ENCODE results near the gene NDUFS4. TPM values are rescaled to one million over a fixed set of nuclear protein-coding genes. Genes with fewer than 3 reads are reported as not detected.

Gene NDUFS4
- total and polyA plus RNA-seq, 12 donors = 40.3 to 268 (median 213) TPM

GRCh38 chr5:53569453-53569852 is 9.0 kb downstream of the NDUFS4 start:
- TF ChIP-seq CTCF (IDR thresholded peaks at IDR 0.05) = no peak
- no peak for ATAC-seq
- H3K9me3 ChIP-seq = peaks cover 0 to 10% (median 0%) of the 10 kb centered on the region in 11 donors
- intact Hi-C loops (cut with DNase I) = loop anchor here in 1 of 10 donors (10.0 kb wide), 1 partner anchor 645 kb away; no protein-coding TSS in a partner anchor
- no peaks in the 10 kb centered on the region for H3K27me3 ChIP-seq
- 31 to 40% methylated on average over 4 of the region's 4 CpGs for WGBS, 2 donors
- DNase-seq = no peak
- H3K4me1 ChIP-seq = peaks cover 0 to 64% (median 31%) of the 10 kb centered on the region in 9 donors
- H3K4me3 ChIP-seq = no peak overlapping the region
- H3K27ac ChIP-seq = no peak overlapping the region
- H3K36me3 ChIP-seq = no peaks in the 10 kb centered on the region

GRCh38 chr5:53571403-53571802 is 11.0 kb downstream of the NDUFS4 start:
- ATAC-seq (peak in 3 of 8 donors; percentile 54 to 66 (median 59)), DNase-seq (no peak)
- TF ChIP-seq CTCF (IDR thresholded peaks at IDR 0.05) = no peak
- Histone ChIP-seq H3K36me3 (no peaks in the 10 kb centered on the region), H3K9me3 (peaks cover 0 to 10% (median 0%) of the 10 kb centered on the region in 11 donors), H3K4me1 (peaks cover 0 to 75% (median 43%) of the 10 kb centered on the region in 9 donors), H3K27ac (peak overlapping the region in 3 of 10 donors; percentile 6 to 28 (median 26)), H3K27me3 (no peaks in the 10 kb centered on the region), H3K4me3 (no peak overlapping the region)
- 31 to 52% methylated on average over 1 of the region's 1 CpG for WGBS, 2 donors
- intact Hi-C loops (cut with DNase I) = no loop called here

GRCh38 chr5:53575101-53575500 is 14.7 kb downstream of the NDUFS4 start:
- Histone ChIP-seq H3K36me3 (no peaks in the 10 kb centered on the region), H3K4me3 (no peak overlapping the region), H3K27ac (no peak overlapping the region), H3K4me1 (peaks cover 0 to 78% (median 56%) of the 10 kb centered on the region in 9 donors), H3K27me3 (no peaks in the 10 kb centered on the region), H3K9me3 (peaks cover 0 to 8% (median 0%) of the 10 kb centered on the region in 11 donors)
- ATAC-seq (no peak), DNase-seq (no peak)
- intact Hi-C loops (cut with DNase I) = no loop called here
- WGBS, 2 donors = 72 to 76% methylated on average over 3 of the region's 3 CpGs
- no peak for TF ChIP-seq CTCF (IDR thresholded peaks at IDR 0.05)

- TF ChIP-seq CTCF (IDR thresholded peaks at IDR 0.05) = no peak
- ATAC-seq (no peak), DNase-seq (no peak)
- Histone ChIP-seq H3K9me3 (peaks cover 0 to under 1% (median 0%) of the 10 kb centered on the region in 11 donors), H3K4me3 (no peak overlapping the region), H3K4me1 (peaks cover 0 to 77% (median 56%) of the 10 kb centered on the region in 9 donors), H3K27ac (no peak overlapping the region), H3K27me3 (no peaks in the 10 kb centered on the region), H3K36me3 (no peaks in the 10 kb centered on the region)
- intact Hi-C loops (cut with DNase I) = no loop called here
Observed at GRCh38 chr5:53575831-53576230, 15.4 kb downstream of the NDUFS4 start.
